SH-SY5Y (cell line): ENCODE results near the gene KLHDC1.

Source experiments
- GATA2 ChIP-seq: IDR thresholded peaks from 2 replicates; pipeline ENCODE4 v1.6.1; 2011; ENCODE audit warnings: mild to moderate bottlenecking, low read depth, low read length
- GATA3 ChIP-seq: IDR thresholded peaks from 2 replicates; pipeline ENCODE4 v1.6.1; 2011; ENCODE audit warnings: low read depth, mild to moderate bottlenecking, low read length, moderate library complexity

GRCh38 chr14:49786315-49786714 lies 93.4 kb downstream of the KLHDC1 start:
- no peak for TF ChIP-seq GATA2
- TF ChIP-seq GATA3: no peak
